GM21447 (cell line): ENCODE results near the gene HOMEZ.
"Not testable (repeated sequence)": the region's sequence is repeated elsewhere in the genome, so short reads cannot be mapped to it uniquely, and the experiment has no call there.

ENCODE experiments used
- ATAC-seq: cut with Tn5 transposase; IDR thresholded peaks from one replicate; pipeline ENCODE4 v1.9.1; 2021; ENCODE audit not compliant: unreplicated experiment

The HOMEZ gene

GRCh38 chr14:23228812-23229211 is 57.1 kb downstream of the HOMEZ start:
- ATAC-seq: no peak

DNA sequence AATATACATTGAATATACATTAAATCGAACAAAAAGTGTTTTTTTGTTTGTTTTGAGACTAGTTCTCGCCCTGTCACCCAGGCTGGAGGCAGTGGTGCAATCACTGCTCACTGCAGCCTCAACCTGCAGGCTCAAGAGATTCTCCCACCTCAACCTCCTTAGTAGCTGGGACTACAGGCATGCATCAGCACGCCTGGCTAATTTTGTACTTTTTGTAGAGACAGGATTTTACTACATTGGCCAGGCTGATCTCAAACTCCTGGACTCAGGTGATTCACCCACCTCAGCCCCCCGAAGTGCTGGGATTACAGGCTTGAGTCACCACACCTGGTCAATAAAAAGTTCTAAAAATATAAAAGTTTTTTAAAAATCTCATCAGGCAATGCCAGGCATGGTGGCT is 58.4 kb downstream of the HOMEZ start:
- ATAC-seq: no peak

DNA sequence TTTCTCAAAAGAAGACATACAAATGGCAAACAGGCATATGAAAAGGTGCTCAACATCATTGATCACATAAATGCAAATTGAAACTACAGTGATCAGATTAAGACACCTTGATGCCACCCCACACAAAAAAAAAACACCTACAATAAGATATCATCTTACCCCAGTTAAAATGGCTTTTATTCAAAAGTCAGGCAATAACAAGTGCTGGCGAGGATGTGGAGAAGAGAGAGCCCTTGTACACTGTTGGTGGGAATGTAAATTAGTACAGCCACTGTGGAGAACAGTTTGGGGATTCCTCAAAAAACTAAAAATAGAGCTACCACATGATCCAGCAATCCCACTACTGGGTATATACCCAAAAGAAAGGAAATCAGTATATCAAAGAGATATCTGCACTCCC is 61.0 kb downstream of the HOMEZ start:
- not testable (repeated sequence) for ATAC-seq
